NCI-H748 treated with DMSO at 0.1 percent for 48 hours (cell line): ENCODE measurements around the gene OPRM1.

Source experiments
- DNase-seq: peaks from one replicate; lab custom pipeline; 2025; lab: John Stamatoyannopoulos, UW

The OPRM1 gene

DNA sequence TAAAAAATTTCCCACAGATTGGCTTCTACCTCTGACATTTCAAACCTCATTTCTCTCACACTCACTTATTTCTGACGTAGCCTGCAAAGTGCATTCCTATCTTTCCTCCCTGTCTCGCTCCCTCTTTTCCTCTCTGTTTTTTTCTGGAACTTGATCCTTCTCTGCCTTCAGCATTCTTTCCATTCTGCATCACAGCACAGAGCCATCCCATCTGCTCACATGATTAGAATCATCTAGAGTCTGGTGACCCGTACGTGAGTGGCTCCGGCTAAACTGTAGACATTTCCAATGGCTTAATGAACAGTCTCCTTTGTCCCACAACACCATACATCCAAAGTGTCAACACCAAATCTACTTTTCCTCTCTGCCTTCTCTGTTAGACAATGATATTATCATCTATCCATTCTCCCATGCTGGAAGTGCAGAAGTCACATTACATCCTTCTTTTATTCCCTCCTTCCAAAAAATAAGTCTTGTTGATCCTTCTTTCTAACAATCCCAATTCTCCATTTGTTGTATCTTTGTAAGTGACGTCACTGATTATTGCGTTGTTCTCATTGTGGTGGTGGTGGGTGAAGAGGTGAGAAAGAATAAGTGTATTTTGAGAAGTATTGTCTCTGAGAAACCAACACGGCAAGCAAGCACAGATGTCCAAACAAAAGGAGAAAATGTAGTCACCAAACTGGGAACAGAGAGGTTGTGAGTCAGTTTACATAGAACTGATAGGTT is 41.6 kb downstream of the OPRM1 start:
- DNase-seq, result no peak

DNA sequence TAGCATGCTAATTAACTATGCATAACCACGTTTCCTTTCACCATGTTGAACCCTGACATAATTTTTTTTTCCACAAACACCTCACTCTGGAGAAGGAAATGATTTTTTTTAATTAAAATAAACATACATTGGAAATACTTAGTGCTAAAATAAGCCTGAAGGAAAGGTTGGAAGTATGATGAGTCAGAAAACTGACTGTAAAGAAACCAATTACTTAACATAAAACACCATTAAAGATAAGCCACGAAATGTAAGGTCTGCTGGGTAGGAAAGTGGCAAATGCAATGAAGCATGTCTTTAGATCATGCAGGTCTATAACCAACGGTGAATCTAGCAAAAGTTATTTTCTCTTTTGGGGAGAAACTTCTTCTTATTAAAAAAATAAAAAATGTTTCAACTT is 47.5 kb downstream of the OPRM1 start:
- no peak for DNase-seq

DNA sequence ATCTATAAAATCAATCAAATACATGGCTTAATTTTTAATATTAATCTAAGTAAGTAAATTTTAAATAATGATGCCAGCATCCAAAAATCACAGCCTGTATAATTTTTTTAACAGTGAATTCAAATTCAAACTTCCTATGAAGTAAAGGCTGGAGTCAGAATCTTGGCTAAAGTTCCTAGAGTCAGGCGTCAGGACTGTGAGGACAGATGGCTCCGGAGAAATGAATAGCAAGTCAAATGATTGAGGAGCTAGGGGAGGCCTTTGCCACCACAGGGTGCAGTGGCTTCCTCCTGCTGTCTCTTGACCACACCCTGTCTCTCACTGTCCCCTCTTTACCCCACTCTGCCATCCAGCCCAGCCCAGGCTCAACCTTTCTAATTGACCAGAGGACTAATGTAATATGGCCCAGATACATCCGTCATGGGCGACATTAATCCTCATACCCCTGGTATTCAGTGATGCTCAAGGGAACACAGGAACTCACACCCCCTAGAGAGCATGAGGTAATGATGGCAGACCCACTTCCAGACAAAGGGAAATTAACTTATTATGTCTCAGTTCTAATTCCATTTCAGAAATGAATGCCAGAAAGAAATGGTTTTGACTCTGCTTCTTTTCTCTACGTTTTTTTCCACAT is 53.4 kb downstream of the OPRM1 start:
- DNase-seq, result no peak

DNA sequence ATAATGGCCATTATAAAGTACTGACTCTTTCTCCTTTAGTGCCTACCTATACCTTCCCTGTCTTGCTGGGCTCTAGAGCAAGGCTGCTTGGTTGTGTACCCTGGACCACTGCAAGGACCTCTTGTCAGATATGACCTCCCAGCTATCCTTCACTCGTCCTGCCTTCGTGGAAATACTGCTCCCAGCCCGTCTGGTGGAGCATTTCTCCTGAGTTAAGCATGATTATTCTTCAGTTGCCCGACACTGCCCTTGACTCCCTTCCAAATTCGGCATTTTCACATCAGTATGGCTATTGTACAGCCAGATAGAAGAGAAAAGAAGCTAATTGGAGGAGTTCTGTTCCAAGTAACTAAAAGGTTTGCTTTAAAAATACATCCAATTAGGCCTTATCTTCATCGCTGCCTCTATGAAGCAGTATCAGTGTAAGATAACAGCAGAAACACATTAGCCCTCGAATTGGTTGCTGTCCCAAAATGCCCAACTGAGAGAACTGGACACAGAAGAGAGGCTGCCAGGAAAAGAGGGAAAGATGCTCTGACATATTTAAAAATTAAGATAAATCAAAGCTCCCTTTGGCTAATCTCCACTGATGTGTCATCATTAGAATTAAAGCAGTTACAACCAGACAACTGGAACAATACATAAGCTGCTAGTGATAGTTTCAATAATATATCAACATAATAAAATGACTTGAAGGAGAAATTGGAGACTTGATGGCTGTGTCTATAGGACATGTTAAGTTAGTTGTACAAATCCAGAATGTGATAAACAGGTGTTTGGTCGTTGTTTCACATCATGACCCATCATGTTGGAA is 54.4 kb downstream of the OPRM1 start:
- no peak for DNase-seq

DNA sequence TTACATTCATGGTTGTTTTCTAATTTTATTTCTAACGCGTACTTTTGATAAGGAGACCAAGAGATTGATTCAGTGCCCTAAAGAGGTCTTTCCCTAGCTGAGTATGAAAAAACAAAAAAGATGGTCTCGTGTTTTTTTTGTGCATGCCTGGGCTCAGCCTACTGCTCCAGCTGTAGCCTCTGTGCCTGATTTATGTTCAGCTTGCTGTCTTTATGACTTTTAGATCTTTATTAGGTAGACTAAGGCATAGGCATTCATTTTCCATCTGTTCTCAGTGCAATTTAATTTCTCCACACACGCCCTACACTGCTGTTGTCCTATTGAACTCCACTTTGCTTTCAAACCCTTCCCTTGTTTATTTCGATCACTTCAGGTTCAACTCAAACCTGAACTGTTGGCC is 56.5 kb downstream of the OPRM1 start:
- no peak for DNase-seq

DNA sequence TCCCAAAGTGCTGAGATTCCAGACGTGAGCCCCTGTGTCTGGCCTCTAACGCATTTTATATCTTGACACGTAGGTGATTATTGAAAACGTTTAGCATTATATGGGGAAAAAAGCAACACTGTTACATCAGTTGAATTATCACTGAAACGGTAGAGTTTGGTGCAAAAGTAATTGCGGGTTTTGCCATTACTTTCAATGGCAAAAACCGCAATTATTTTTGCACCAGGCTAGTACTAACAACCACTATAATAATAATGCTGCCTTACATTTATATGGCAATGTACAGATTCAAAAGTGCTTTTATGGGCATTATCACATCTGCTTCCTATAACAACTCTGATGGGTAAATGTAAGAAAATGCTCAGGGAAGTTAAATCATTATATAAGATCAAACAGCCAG is 57.3 kb downstream of the OPRM1 start:
- no peak for DNase-seq

DNA sequence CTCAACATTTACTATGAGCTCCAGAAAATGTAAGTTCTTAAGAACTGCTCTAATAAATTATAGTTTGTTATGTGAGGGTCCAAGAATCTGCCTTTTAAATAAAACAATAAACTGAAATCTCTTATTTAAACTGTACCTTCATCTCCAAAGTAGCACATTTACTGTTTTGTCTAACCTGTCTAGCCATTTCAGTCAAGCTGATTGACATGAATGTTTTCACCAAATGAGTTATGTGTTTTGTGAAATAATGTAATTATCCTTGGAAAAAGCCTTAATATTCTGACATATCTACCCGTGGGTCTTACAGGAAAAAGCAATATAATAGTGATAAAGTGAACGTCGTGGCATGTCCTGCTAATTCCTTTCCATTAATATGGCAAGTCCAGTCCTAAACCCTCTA is 57.8 kb downstream of the OPRM1 start:
- no peak for DNase-seq

DNA sequence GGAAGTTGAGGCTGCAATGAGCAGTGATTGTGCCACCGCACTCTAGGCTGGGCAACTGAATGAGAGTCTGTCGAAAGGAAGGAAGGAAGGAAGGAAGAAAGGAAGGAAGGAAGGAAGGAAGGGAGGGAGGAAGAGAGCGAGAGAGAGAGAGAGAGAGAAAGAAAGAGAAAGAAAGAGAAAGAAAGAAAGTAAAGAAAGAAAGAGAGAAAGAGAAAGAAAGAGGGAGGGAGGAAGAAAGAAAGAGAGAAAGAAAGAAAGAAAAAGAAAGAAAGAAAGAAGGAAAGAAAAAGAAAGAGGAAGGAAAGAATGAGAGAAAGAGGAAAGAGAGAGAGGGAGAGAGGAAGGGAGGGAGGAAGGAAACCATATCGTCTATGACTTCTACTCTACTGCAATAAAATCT is 60.2 kb downstream of the OPRM1 start:
- DNase-seq, result no peak

DNA sequence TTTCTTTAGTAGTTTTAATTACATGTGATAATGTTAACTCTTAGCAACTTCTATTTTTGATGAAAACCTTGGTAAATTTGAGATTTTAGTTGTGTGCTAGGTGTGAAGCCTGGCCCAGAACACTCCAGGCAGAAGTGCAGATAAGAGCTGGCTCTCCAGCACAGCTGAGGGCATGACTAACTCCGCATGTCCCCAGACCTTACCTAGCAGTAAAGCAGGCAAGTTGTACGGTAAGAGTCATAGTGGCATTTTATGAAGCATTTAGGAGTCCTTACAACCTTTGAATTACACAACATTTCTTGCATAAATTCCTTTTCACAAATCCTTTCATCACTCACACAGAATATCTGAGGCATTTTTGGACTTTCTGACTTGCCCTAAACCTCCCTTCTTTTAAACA is 67.2 kb downstream of the OPRM1 start:
- DNase-seq, result no peak

DNA sequence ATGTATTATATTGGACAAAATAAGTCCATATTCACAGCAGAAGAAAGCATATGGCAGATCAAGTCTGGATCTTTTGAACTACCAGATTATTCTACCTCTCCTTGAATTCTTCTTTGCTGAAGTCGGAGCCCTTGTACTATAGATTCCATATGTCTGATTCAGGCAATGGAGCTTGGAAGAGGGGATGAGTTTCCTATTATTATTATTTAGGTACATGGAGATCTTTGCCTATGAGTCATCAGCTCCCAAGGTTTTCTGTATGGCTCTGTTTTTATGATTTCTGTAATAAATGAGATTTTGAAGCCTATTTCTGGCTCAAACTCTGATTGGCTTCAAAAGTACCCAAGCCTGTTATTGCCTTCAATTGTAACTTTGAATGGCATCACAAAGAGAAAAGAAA is 72.0 kb downstream of the OPRM1 start:
- DNase-seq, result no peak

DNA sequence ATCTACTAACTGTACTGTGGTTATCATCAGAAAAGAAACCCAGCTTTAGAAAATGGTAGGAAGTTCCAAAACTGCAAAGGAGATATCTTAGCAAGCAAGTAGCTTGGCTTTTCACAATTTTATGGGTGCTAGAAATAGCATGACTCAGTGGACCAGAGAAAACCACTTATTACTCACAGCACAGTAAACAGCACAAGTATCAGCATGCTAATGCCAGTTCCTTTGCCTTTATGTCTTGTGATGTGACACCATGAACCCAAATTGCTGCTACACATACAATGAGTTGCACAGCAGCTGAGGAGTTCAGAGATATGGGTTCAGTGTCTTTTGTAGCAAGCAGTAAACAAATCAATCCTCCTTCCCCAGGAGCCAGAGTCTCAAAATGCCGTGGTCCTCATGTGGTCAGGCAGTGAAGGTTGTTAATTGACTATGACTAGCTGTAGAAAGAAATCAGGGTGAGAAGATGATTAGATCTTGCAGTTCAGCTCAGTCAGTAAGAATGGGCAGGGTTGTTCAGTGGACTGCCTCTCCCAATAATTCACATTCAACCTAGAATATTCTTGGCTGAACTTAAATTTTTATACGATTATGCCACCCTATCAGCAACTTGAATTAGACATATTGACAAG is 73.3 kb downstream of the OPRM1 start:
- no peak for DNase-seq

DNA sequence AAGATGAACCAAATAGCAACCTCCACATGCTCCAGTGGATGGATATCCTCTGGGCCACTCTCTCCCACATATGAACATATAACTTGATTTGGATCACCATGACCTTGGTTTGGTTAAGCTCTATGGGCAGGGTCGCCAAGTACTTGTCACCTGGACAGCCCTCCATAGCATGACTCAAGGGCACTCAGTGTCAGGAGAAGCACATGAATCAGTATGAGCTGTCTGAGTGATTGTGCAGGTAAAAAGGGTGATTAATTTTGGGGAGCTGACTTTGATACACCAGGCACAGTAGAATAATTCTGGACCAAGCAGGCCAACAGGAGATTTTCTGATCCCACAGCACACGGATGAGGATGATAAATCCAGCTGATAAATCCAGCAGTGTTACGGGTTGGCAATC is 74.4 kb downstream of the OPRM1 start:
- no peak for DNase-seq

DNA sequence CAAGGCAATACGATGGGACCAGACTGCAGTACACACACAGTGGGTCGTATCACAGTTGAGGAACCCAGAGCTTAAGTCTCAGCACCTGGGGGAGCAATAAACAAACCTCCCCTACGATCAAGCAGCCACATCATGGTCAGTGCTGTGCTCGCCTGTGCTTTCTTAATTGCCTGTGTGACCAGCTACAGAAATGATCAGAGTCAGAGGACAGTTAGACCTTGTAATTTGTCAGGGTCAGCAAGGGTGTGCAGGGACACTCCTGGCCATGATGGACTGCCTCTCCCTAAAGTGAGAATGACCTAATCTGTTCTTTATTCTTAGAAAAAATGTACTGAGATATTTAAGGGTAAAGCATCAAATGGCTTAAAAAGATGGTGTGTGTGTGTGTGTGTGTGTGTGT is 78.4 kb downstream of the OPRM1 start:
- DNase-seq, result no peak

DNA sequence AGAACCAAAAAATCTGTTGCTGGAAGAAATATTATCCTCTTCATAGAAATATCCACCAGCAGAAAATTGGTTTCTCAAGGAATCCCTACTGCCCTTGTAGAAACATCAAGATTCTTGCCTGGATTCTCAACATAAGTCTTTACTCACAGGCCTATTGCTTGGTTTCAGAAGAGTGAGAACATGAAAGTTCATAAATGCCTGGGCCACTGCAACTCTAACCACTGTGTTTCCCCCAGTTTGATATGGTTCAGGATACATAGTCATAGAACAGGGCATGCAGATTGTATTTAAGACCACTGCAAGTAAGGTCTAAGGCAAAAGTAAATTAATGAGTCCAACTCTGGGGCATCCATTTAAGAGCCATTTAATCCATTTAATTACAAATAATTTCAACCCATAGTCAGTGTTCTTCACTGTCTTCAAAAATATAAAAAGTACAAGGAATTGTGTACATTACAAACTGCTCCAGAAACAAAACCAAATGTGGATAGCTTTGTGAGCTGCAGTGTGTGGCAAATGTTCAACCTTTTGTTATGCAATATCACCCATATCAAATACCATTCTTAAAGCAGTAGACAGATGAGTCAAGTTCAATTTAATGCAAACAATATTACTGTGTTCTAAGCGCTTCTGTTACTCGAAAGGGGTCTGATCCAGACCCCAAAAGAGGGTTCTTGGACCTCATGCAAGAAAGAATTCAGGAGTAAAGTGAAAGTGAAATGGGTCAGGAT is 83.3 kb downstream of the OPRM1 start:
- no peak for DNase-seq

DNA sequence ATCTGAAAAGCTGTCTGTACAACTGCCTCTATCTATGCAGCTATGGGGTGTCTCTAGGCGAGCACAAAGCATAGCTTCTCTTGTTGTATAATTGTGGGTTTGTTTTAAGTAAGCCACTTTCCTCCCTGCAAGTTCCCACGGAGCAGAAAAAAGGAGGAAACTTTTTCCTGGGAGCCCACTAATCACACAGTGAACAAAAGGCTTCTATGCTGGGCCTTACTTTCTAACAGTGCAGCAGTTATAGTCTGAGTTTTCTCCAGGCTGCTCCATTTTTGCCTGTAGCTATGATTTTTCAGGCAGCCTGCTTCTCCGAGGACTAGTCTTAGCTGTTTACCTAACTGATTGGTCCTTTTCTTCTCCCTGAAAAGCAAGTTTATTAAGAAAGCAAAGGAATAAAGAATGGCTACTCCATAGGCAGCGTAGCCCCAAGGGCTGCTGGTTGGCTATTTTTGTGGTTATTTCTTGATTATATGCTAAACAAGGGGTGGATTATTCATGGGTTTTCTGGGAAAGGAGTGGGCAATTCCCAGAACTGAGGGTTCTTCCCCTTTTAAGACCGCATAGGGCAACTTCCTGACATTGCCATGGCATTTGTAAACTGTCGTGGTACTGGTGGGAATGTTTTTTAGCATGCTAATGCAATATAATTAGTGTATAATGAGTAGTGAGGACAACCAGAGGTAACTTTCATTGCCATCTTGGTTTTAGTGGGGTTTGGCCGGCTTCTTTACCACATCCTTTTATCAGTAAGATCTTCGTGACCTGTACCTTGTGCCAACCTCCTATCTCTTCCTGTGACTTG is 84.3 kb downstream of the OPRM1 start:
- no peak for DNase-seq

DNA sequence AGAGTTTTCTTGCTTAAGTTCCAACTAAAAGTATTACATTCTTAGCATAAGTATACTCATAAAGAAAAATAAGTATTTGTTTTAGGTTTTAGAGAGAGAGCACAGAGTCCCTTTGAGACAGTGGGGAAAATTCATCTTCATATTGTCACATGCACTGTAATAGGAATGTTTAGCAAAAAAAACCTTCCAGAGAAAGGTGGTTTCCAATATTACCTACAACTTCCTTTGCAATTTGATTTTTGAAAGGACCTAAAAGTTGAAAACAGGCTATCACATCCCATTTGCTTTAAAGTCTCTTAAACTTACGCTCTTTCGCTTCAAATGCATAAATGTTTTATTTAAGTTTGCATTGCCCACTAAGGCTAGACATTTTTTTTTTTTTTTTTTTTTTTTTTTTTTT is 86.4 kb downstream of the OPRM1 start:
- DNase-seq, result no peak

DNA sequence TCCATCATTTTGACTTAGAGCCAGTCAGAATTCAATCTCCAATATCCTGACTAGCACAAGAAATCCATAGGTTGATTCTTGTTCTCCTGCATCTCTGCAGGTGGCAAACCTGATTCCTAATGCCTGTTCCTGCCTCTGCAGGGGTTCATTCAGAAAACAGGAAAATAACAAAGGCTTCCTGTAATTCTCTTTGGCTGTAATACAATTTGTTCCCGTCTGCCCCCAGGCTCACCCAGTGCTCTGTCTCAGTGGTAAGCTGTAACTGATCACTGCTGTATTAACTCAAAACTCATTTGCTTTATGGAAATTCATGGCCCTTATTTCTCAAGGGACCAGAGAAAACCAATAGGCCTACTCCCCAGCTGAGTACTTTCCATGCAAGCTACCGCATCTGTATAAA is 88.6 kb downstream of the OPRM1 start:
- DNase-seq, result peak; percentile 32

DNA sequence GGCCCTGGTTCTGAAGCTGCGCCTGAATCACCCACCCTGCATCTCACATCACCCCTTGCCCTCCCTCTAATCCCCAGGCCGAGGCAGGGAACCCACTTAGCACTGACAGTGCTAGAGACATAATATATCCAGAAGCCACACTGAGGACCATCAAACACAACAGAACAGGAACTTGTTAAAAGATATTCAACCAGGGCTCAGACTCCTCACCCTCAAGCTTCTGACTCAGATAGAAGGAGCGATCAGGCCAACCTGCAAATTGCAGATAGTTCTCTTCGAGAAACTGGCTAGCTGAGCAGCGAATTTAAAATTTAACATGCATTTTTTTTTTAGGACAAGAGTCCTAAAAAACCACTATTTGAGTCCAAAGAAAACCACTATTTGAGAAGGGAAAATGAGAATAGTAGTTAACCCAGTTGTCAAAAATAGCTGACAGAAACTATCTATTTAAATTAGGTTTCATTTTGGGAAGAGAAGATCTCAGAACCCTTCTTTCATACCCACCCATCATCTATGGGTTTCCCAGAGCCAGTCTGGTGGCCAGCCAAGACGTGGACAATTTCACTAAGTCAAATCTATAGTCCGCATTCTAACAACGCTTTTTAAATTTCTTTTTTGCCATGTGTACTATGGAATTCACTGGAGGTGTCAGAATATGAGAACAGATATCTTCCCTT is 95.6 kb downstream of the OPRM1 start:
- no peak for DNase-seq

DNA sequence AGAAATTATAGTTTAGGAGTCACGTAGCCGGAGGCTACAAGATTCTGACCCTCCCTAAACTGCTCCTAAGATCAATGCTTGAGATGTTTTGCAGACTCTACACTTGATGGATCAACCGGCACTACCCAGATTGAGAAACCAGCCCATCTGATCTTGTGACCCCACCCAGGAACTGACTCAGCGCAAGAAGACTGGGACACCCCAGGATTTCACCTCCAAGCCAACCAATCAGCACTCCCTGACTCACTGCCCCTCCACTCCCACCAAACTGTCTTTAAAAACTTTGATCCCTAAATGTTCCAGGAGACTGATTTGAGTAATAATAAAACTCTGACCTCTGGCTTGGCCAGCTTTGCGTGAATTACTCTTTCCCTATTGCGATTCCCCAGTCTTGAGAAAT is 99.8 kb downstream of the OPRM1 start:
- no peak for DNase-seq

DNA sequence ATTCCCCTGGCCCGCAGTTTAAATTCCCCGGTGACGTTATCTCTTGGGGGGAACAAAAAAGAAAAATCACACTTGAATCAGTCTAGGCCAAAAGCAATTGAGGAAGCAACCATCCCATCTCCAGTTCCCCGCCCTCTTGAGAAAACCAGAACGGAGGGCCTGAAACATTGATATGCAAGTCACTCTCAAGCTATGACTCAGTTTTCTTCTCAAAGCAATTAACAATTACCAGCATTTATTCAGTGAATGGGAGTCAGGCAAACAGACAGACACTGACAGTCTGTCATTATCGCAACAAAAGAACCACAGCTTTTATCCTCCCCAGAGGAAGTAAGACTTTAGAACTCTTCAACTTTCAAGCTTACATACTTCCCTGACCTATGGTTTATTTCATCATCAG is 100.9 kb downstream of the OPRM1 start:
- DNase-seq, result no peak

DNA sequence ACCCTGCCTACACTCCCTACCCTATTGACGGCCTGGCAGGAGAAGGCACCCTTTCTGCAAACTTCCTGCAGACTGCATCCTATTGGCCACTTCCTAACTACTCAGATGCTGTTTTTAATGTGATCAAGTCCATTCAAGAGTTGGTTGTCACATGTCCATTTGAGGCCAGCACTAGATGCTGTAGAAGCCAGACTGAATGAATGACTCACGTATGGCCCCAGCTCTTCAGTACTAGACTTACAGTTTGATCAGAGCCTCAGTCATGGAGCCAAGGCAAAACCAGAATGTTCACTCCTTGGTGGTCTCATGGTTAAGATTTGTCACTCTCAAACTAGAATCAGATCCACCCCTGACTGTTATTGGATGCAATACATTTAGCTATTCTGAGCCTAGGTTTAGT is 101.7 kb downstream of the OPRM1 start:
- no peak for DNase-seq
